Forelimb muscle (tissue), 1 donor: ENCODE results near the gene ZNF488. TPM values are rescaled to one million over a fixed set of nuclear protein-coding genes. Genes with fewer than 3 reads are reported as not detected.

Experiments used
- DNase-seq: peaks from one replicate; pipeline ENCODE4 v3.0.0-alpha.2; 2013; ENCODE audit warnings: low read depth
- polyA plus RNA-seq: library from polyadenylated mRNA; unstranded; fragments of 120-200 nt; gene quantifications from one replicate; pipeline ENCODE4 v1.2.1, GENCODE V29; 2013; ENCODE audit not compliant: insufficient read length

Gene ZNF488
- polyA plus RNA-seq, 1 donor, result 3.5 TPM

- no peak for DNase-seq
Observed at GRCh38 chr10:47383261-47384147, 589 bp downstream of the ZNF488 start.

GRCh38 chr10:47381427-47382379, 2.4 kb downstream of the ZNF488 start:
- DNase-seq, result no peak

- no peak for DNase-seq
Observed at GRCh38 chr10:47381103-47381395, 3.0 kb downstream of the ZNF488 start.

- no peak for DNase-seq
Observed at GRCh38 chr10:47380341-47381102, 3.6 kb downstream of the ZNF488 start.

- no peak for DNase-seq
Observed at GRCh38 chr10:47379901-47380300, 4.2 kb downstream of the ZNF488 start.

DNA sequence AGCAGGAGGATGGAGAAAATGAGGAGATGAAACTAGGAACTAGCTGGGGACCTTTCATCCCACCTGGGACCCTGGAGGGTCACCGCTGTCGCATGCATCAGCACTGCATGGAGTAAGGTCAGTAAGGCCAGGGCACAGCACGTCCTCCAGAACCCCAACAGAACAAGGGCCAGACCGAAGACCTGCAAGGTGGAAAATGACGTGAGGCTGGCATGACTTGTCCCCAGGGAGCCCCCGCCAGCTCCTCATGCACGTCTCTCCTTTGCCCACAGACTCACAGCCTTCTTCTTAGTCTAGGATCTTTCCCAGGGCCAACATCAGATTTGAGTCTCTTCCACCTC, 4.7 kb downstream of the ZNF488 start:
- no peak for DNase-seq

DNA sequence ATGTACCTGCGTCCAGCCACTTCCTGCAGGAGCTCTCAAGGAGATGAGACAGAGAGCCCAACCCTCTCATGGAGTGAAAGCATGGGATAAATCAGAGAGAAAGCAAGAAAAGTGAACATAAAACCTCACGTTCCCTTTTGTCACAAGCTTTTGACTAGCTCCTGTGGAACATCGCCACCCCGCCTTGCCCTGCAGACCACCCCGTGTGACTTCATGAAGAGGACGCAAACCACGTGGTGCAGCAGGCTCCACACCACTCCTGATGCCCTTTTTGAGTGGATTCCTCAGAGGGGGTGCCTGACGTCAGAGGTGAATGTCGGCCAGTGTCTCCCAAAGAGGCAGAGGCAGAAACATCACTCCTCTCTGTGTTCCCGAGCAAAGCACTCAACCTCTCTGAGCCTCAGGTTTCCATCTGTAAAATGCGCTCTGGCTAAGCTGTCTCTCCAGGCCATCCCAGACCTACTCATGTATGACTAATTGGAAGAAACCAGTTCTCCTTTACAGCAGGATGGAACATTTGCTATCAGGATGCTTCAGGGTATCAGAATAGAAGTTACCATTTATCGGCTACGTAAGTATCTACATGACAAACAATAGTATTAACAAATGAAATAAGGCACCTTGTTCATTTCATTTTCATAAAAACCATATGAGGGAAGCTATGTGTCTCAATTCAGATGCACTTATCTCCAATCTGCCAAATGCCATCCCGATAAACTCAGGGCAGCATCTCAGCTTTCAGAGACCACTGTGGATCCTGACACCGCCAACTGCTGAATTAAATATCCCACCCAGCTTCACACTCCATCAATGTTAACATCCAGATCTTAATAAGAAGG, 5.3 kb downstream of the ZNF488 start:
- DNase-seq, result no peak

DNA sequence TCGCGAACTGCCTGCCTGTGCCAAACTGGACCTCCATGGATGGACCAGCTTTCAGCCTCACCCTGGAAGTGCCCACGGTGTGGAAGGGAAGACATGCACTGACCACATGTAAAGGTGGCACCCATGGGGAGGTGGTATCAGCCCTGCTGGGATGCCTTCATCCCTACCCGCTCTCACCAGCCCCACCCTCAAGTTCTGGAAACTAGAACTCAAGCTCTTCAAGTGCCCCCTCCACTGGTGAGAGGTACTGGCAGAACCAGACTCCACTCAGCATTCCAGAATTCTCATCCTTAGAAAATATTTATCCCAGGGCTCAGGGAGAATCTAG, 5.9 kb downstream of the ZNF488 start:
- DNase-seq, result no peak

DNA sequence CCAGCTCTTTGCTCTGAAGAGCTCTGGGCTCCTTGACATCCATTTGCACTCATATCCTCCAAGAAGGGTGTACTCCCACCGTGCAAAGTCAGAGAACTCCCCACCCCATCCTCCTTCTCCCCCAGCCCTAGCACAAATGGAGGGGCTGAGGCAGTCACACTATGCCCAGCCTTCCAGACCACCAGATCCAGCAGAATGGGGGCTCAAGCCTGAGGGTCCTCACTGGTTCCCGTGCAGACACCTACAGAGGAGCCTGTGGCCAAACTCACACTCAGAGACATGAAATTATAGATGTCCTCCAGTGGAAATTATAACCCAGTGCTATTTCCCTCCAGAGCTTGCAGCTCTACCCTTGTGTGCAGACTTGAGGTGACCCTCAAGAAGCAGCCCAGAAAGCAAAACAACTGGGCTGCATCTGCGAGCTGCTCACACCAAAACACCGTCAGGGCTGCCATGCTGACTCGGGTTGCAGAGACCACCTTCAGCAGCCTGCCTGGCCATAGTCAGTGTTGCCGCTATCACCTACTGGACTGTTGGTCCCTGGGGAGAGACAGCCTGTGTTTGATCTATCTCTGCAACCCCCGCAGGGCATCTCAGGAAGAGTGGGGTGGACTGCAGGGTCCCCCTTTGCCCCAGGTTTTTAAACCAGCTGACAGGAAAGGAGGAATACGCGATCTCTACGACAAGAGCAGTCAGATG, 7.4 kb downstream of the ZNF488 start:
- DNase-seq, result no peak

- peak; percentile 17 for DNase-seq
Observed at GRCh38 chr10:47374611-47375536, 9.2 kb downstream of the ZNF488 start.

- DNase-seq, result no peak
Observed at GRCh38 chr10:47372726-47373125, 11.4 kb downstream of the ZNF488 start.

DNA sequence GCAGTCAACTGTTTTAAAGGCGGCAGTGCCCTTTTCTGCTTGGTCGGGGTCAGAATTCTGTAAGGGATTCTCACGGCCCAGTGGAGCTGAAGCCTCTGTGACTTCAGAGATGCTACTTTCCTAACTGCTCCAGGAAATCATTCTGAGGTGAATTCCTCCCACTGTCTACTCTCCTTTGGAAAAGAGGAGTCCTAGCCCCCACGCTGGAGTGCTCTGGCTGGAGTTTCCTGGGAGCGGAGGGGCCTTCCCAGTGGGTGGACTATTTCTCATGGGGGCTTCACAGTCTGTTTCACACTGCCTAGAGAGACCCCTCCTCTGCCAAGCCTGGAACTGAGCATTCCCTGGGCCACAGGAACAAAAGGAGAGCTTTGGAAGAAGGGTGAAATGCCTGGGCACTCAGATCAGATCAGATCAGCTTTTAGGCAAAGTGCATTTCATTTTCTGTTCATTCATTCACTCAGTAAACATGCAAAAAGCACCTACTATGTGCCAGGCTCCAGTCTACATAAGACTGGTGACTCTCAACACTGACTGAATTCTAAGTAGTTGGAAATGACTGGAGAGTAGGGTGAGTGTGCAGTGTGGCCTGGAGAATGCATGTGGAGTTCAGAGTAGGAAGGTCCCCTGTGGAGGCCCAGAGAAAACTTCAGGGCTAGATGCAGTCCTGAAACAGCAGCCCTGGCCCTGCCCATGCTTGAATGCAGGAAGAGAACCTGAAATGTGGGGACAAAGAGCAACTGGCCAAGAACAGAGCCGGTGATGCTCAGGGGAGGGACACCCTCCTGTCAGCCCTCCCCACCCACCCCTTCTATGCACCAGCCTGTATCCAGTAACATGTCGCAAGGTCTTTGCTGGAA, 12.2 kb downstream of the ZNF488 start:
- no peak for DNase-seq

- DNase-seq, result no peak
Observed at GRCh38 chr10:47370878-47371277, 13.2 kb downstream of the ZNF488 start.

DNA sequence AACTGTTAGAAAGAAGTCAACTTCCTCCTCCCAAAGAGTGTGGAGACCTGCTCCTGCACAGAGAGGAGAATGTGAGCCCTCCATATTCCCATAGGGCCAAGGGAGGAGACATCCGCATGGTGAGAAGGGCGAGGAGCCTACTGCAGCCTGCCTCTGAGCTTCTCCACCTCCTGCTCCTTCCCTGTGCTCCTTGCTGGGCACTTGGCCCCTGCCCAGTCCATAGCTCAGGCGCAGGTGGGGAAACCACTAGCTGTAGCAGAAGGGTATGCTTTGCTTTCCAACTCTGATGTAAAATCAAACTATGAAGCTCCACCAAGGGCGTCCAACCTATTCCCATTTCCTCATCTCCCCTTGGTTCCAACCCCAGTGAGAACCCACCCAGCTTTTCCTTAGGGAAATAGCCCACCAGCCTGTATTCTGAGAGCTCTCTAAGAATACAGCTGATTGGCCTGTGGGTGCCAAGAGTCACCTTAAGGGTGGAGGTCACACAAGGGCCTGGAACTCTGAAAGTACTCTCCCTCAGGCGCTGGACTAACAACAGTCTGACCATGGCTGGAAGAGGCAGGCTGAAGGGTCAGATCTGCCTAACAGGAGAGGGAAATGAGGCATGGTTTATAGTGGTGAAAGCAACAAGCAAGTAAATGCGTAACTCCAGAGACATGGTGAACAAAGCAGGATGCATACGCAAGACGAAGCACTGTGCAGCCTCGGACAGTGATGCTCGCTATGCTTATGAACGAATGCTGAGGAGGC, 13.9 kb downstream of the ZNF488 start:
- DNase-seq, result no peak

- no peak for DNase-seq
Observed at GRCh38 chr10:47369251-47369894, 14.7 kb downstream of the ZNF488 start.

GRCh38 chr10:47368431-47369180, 15.5 kb downstream of the ZNF488 start:
- DNase-seq, result no peak

- no peak for DNase-seq
Observed at GRCh38 chr10:47367646-47368045, 16.4 kb downstream of the ZNF488 start.
